Stimulated activated CD8-positive, alpha-beta memory T cell treated with anti-CD3 and anti-CD28 coated beads, Interleukin-12 subunit alpha, Interleukin-12 subunit beta, amount 100 ng/mL, for 1 hour (primary cell): ENCODE results near the gene GFRA1.

Source experiments
- DNase-seq: peaks from one replicate; pipeline ENCODE4 v3.0.0-alpha.2; 2020; ENCODE audit warnings: low read depth

The GFRA1 gene

DNA sequence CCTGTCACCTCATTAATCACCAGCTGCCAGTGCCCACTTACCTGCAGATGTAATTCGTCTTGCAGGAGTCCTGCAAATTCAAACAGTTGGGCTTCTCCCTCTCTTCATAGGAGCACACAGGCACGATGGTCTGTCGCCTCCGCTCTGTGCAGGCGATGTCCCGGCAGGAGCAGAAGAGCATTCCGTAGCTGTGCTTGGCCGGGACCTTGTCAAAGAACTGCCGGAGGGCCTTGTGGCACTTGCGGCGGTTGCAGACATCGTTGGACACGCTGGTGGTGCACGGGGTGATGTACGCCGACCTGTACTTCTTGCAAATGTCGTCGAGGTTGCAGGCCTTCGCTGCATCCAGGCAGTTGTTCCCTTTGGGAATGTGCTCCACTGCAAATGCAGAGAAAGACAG, 147.8 kb downstream of the GFRA1 start:
- no peak for DNase-seq

DNA sequence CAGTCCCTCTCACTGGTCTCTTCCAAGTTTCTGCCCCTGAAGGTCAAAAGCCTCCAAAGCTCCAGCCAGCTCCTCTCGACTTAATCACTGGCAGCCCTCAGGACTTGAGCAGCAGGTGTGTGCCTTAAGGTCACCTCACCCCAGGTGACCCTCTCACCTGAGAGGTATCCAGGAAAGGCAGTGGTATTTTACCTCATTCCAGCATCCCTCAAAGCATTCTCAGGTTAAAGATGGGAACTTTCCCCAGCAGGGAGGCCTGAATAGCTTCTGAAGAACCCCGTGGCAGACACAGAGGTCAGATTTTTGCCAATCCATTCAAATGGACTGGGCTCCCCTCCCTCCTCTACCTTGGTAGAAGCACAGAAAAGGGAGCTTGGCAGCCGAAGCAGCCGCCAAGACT, 148.2 kb downstream of the GFRA1 start:
- no peak for DNase-seq

DNA sequence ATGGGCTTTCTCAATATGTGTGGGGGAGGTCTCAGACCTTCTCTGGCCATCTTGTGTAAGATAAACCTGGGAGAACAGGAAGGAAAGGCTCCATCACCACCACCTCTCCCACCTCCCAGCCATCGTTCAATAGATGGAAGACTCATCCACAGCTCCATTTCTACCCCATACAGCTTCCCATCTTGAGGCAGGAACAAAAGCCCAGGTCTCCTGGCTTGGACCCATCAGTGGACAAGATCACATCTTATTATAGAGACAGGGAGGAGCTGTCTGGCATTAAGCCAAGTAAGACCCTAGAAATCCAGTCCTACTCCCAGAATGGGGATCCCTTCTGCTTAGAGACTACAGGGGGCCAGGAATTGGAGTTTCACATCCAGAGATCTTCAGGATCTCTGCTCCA, 150.3 kb downstream of the GFRA1 start:
- DNase-seq: no peak

DNA sequence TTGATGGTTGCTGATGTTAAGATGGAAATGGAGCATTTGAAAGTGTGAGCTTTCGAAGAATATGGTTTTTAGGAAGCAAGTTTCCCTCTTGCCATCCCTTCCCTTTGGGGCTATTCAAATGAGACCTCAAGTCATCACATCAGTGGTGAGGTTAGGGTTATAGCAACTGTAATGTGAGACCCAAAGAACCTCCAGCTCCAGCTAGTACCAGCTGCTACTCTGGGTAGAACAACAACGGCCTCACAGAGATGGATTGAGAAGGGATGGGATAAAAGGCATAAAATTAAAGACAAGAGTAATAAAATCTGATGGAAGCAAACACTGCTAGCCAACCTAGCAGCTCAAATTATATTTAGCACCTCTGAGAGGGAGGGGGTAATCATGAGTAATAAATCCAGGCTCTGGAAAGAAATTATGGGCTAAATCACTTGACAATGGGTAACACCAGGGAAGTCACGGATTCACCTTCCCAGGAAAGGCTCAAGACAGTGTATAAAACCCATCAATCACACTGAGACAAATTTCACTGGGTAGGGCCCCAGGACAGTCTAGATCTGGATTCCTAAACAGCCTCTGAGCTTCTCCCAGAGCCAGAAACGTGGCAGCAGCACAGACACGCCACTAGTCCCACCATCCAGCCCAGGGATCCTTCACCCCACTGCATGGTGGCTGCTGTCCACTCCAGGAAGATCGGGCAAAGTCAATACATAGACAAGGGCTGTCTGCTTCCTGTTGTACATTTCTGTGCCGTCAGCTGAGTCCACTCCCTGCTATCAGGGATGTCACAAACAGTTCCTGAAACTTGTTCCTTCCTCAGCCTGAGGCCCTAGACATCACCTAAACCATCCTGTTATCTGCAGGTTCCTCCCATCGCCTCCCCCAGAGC, 151.1 kb downstream of the GFRA1 start:
- no peak for DNase-seq

DNA sequence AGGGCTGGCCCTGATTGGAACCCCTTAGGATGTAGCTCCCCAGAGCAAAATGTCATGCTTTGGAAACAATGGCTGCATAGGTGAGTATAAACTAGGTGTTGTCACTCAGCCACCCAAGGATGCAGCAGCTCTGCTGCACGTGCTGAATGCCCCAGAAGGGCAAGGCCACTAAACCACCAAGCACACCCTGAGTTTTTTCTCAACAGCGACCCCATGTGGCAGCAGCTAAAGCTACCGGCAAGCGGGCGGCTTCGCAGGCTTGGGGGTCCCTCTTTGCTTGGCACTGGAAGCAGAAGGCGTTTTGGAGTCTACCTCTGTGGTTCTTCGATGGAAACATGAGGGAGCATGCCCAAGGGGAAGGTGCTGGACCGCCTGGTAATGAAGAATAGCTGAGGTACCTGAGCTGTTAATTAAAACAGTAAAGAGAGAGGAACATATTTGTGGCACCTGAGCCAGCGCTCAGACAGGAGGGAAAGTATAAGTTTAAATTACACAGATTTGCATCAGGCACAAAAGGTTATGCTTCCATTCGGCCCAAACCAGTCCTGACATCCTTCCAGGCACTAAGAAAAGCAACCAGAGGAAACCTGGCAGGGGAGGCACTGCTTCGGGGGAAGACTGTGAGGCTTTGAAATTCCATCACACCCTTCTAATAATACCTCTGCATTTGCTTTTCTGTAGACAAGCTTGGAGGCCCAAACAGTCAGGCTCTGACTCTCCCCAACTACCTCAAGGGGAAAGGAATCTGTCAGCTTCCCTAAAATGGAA, 152.1 kb downstream of the GFRA1 start:
- DNase-seq: no peak

DNA sequence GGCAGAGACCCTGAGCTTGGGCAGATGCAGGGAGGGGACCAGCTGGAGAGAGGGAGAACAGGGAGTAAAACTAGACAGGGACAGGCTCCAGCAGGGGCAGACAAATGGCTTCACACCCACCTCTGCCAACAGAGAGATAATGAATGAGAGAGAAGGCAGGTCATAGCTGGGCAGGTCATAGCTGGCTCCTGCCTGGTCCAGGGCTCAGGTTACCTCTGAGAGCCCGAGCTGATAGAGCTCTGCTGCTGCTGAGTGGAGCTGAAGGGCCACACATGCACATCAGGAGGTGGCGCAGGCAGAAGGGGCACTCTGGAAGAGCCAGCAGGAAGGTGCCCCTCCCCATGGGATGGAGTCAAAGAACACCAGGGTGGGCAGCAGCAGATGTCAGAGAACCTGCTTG, 154.2 kb downstream of the GFRA1 start:
- no peak for DNase-seq

DNA sequence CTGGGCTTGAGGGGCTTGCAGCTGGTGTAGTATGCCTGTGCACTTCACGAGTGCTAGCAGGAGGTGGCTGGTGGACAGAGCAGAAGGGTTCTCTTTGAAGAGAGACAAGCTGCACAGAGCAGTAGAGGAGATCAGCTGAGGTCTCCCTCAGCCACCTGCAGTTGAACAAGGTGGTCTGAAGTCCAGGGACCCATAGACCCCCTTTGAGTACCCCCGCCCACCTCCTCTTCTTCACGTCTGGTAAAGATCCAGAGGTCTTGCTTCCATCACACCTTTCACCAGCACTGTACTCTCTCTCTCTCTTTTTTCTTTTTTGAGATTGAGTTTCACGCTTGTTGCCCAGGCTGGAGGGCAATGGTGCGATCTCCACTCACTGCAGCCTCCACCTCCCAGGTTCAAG, 157.2 kb downstream of the GFRA1 start:
- DNase-seq: no peak

DNA sequence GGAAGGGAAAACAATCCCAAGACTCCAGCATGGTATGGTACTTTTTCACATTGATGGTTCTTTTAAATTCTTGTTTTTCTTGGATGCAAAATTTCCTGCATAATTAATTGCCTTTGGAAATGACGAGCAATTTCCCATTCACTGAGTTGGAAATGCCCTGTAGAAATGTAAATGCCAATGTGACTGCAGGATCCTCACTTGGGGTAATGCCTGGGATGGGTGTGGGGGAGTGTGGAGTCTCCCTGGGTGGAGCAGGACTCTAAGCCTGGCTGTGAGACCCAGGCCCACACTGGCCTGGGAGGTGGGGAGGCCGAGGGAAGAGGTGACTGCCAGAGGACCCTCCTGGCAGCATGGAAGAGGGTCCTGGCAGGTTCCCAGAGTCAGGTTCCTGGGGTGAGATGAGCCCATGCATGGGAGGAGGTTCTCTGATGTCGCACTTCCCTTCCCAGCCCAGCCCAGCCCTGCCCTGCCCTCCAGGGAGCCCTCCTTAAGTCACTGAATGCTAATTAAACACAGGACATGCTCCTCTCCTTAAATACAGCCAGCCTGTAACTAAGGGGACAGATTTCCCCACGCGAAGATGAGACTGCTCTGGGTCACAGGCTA, 157.9 kb downstream of the GFRA1 start:
- no peak for DNase-seq

DNA sequence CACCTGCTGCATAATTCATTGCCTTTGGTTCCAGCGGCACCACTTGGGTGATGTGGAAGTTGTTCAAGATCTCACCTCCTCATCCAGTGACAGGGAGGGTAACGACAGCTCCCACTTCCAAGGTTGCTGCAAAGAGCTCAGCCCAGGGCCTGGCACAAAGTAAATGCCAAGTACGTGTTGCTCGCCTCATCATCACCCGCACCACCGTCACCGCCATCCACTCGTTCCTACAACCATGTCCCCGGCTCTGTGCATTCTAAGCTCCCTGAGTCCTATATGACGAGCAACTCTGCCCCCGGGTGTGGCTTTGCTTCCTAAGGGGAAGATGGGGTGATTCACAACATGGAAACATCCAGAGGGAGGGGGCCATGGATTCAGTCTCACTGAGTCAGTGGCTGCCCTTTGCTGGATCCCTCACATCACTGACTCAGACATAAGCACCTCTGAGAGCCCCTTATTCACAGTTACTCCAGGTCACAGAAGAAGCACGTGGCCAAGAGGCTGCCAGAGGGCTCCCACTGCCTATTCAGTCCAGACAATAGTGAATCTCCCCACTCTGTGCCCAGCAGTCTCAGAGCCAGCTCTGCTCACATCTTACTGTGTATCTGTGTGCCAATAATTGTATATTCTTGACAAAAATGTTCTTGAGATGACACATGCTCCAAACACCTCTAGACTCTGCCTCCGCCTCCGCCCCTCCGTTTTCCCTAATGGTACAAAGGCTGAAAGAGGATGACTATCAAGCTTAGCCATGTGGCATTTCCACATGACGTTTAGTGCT, 159.1 kb downstream of the GFRA1 start:
- no peak for DNase-seq

DNA sequence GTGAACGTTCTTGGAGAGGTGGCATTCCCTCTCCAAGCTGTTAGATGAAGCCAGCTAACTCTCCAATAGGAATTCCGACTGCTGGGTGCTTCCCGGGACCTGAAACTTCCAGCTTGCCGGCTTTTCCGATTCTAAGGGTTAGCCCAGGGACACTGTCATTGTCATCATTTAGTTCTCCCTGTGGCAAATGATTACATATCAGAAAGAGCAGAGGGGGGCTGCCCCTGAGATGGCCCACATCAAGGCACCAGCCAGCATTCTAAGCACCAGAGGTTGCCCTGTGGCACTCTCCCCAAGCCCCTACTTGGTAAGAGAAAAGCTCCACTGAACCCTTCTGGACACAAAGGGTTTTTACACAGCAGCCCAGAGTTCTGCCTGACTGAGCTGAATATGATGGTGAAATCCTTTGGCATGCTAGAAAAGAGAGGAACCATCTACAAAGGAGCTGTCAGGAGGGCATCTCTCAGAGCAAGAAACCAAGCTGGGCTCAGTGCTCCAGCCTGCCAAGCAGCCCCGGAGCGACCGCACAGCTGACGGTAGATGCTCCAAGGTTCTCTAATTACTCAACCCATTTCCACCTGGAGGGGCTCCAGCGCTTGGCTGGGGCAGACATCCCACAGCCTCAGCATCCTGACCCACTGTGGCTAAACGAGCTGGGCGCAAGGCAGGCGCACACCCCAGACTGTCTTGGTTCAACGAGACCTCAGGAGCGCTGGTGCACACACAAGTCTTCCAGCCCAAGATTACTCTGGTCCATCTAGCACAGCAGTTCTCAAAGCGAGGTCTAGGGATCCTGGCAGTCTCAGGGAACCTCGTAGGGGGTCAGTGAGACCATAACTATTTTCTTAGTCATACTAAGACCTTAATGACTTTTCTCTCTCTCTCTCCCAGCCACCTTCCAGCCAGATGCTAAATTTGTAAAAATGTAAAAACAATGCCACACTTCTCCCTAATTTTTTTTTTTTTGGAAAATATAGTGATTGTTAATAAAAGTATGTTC, 160.5 kb downstream of the GFRA1 start:
- no peak for DNase-seq

DNA sequence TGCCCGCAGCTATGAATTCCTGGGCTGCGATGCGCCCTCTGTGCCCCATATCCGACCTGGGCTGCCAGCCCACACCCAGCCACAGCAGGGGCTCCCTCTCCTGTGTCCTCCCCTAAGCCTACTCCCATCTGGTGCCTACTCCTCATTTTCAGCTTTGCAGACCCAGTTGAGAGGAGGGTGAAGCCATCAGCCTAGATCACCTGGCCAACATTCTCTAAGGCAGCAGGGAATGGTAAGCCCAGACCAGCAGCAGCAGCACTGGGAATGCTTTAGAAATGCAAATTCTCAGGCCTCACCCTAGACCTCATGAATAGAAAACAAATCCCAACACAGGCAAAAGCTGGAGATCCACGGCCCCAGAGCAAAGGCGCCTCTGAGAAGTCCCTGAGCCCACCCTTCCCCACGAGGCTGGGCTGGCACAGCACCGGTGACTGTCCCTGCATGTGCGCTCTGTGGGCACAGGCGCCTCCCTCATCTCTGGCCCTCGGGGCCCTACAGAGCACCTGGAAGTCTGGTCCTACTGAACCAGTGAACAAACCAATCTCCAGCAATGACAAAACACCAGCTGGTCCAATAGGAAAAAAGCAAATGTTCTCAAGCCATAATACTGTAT, 161.4 kb downstream of the GFRA1 start:
- no peak for DNase-seq

DNA sequence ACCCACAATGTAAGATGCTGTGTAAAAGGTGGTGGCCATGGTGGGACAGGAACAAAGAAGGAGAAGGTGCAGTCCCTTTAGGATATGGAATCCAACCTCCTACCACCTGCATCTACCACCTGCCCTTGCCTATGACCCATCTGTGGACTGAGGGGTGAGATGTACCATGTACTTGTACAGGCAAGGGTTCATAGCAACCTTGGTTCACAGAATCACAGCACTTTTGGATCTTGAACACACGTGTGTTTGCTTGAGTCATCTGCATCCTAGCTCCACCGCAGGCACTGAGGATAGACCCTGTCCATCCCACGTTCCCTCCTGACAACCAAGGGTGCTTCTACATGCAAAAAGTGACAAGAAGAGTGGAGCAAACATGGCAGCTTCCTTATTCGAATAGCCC, 162.3 kb downstream of the GFRA1 start:
- DNase-seq: no peak

DNA sequence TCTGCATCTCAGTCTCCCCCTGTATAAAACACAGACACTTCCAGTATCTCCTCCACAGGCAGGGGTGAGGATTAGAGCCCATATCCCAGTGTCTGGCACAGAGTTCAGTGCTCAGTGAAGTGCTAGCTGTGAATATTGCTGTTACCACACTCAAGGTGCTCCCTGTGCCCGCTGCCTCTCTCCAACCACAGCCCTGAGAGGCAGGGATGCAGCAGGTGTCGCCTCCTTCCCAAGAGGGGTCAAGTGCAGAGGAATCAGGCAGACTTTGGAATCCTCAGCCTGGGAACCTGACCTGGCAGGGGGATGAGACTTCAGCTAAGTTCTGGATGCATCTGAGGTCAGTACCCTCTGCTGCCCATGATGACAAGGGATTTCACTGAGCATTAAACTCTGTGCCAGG, 163.1 kb downstream of the GFRA1 start:
- no peak for DNase-seq

DNA sequence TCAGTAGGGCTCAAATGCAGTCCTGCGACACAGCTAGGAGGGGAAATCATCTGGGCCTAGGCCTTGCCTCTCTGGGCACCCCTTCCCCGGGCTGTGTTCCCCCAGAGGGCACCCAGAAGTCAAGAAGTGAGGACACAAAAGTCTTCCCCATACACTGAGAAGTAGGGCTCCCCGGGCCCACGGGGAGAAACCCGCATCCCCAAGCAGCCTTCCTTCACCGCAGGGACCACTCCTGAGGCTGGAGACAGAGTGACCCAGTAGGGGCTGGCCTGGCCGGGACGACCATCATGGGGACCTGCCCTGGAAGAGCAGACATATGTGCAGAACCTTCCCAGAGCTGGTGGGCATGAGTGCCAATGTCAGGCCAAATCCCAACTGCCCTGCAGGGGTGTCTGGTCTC, 163.5 kb downstream of the GFRA1 start:
- no peak for DNase-seq

DNA sequence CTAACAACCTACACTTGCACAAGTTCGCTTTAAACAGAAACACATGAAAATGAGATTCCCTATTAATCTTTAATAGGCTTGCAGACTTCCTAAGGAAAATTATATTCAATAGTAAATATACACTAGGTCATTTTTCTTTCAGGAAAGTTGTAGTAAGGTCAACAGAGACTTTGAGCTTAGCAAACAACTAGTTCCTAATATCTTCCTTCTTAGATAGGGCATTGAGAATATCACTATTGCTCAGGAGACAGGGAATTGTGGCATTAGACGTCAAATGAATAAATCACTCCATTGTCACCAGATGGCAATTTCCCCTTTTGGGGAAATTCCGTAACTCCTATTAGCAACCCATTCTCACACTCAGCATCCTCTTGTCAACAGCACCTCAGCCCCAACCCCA, 164.9 kb downstream of the GFRA1 start:
- DNase-seq: no peak

DNA sequence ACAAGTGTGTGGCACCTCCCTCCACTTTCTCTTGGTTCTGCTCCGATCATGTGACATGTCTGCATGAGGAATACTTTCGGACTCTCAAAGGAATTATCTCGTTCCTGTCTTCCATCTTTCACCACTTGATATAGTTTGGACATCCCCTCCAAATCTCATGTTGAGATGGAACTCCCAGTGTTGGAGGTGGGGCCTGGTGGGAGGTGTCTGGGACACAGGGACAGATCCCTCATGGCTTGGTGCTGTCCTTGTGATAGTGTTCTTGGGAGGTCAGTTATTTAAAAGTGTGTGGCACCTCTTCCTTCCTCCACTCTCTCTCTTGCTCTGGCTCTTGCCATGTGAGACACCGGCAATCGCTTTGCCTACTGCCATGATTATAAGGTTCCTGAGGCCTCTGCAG, 166.4 kb downstream of the GFRA1 start:
- no peak for DNase-seq

DNA sequence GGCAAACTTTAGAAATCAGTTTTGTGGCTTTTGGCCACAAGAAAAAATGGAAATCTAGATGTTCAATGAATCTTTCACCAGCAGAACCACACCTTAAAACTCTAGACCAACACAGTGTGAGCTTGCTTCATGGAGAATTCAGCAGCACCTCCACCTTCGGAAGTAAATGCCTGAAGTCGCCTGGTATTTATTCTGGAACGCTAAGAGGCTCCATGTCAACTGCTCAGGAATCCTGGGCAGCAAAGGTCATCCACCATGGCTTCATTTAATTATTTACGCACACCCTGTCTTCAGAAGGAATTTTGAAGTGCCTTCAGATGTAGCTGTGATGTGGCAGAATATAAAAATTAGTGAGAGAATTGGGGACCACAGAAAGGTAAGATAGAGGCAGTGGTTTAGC, 167.7 kb downstream of the GFRA1 start:
- DNase-seq: no peak

DNA sequence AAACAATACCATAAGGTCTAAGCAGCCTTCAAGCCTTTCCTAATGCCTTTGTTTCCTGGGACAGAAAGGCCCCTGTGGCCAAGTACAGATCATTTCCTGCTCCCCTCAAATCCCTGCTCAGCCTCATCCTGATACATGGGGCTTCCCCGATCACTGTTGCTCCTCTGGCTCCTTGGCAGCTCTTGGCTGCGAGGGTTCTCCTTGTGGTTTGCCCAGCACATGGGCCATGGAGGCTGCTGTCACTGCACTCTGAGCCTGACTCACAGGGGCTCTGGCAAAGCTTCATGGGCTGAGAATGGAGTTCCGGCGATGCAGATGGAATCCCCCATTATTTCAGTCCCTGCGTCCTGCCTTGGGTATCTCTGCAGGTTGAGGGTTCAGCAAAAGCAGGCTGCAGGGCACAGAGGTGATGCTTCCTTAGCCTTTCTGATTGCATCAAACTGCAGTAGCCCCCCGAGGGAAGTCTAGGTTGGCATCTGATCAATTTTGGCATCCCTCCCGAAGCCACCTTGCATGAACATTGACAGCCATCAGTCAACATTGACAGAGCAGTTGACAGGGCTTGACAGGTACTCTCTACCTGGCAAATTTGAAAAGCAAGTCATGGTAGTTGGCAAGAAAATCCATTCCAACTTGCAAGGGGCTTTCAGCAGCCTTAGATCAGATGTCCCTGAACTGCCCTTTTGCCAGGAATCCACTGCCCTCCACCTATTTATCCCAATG, 168.6 kb downstream of the GFRA1 start:
- DNase-seq: no peak

DNA sequence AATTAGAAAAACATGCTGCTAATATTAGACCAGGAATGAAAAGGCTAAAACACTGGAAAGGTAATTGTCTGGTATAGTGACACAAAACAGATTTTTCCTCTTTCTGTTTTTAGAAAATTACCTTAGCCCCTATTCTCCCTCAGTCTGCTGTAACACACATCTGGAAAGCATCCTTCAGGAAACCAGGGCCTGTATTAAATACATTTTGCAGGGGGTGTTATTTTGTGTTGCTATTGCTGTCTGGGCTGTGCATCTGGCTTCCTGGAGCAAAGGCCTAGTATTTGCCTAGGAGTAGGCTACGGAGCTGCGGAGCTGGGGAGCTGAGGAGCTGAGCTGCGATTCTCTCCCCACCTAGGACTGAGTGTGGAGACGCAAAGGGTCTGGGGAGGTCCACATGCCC, 169.3 kb downstream of the GFRA1 start:
- no peak for DNase-seq
